Mesendoderm (in vitro differentiated cells): Measurements from ENCODE around the gene SLC28A1.
A peak's percentile ranks its signal among the peaks of the same experiment; 100 is the strongest.

Experiments used
- DNase-seq: peaks from one replicate; pipeline ENCODE4 v3.0.0; 2013
- H2AK5ac ChIP-seq: 2 replicates; pipeline ENCODE4 v1.6.1; 2013; ENCODE audit warnings: low read length, inconsistent platforms
- H2BK120ac ChIP-seq: 2 replicates; pipeline ENCODE4 v1.6.1; 2013; ENCODE audit warnings: low read depth, mild to moderate bottlenecking, low read length, moderate library complexity, mixed read lengths
- H2BK15ac ChIP-seq: replicated peaks from 2 replicates; pipeline ENCODE4 v1.6.1; 2013; ENCODE audit warnings: low read depth, mild to moderate bottlenecking, moderate library complexity
- H2BK5ac ChIP-seq: 2 replicates; pipeline ENCODE4 v1.6.1; 2013; ENCODE audit warnings: low read length, inconsistent platforms
- H3K18ac ChIP-seq: 2 replicates; pipeline ENCODE4 v1.6.1; 2013; ENCODE audit warnings: mild to moderate bottlenecking, low read length, mixed read lengths
- H3K23ac ChIP-seq: one replicate; pipeline ENCODE4 v1.6.1; 2013; ENCODE audit warnings: low read length
- H3K27ac ChIP-seq: 2 replicates; pipeline ENCODE4 v1.5.1; 2013; ENCODE audit warnings: low read depth, mild to moderate bottlenecking, inconsistent platforms, low read length, moderate library complexity
- H3K27me3 ChIP-seq: 2 replicates; pipeline ENCODE4 v1.6.1; 2013; ENCODE audit warnings: low read length, control low read depth, mild to moderate bottlenecking, inconsistent platforms; ENCODE audit not compliant: insufficient read depth, poor library complexity
- H3K36me3 ChIP-seq: 2 replicates; pipeline ENCODE4 v1.6.1; 2013; ENCODE audit warnings: low read length, inconsistent platforms; ENCODE audit not compliant: control insufficient read depth, insufficient read depth
- H3K4ac ChIP-seq: one replicate; pipeline ENCODE4 v1.6.1; 2013; ENCODE audit warnings: low read depth, mild to moderate bottlenecking, low read length, moderate library complexity
- H3K4me1 ChIP-seq: 2 replicates; pipeline ENCODE4 v1.6.1; 2013; ENCODE audit warnings: low read depth, low read length, inconsistent platforms; ENCODE audit not compliant: control insufficient read depth
- H3K4me2 ChIP-seq: 2 replicates; pipeline ENCODE4 v1.6.1; 2013; ENCODE audit warnings: low read length
- H3K4me3 ChIP-seq: 2 replicates; pipeline ENCODE4 v1.5.1; 2013; ENCODE audit warnings: mild to moderate bottlenecking, low read length
- H3K56ac ChIP-seq: one replicate; pipeline ENCODE4 v1.6.1; 2013; ENCODE audit warnings: low read length
- H3K79me1 ChIP-seq: 2 replicates; pipeline ENCODE4 v1.6.1; 2013; ENCODE audit warnings: low read length, inconsistent platforms
- H3K79me2 ChIP-seq: 2 replicates; pipeline ENCODE4 v1.6.1; 2013; ENCODE audit warnings: mild to moderate bottlenecking, low read length; ENCODE audit not compliant: control insufficient read depth, insufficient read depth
- H3K9ac ChIP-seq: 2 replicates; pipeline ENCODE4 v1.6.1; 2013; ENCODE audit warnings: low read length, inconsistent platforms
- H4K5ac ChIP-seq: one replicate; pipeline ENCODE4 v1.6.1; 2013; ENCODE audit warnings: low read length
- H4K8ac ChIP-seq: one replicate; pipeline ENCODE4 v1.6.1; 2013; ENCODE audit warnings: low read depth, mild to moderate bottlenecking, control low read depth, low read length, moderate library complexity
- WGBS: extraction: QIAGEN DNeasy Blood & Tissue Kit; methylation state at CpG from one replicate; pipeline ENCODE4 v1.1.7; 2013; ENCODE audit warnings: low lambda C conversion rate, missing lambda C conversion rate; ENCODE audit not compliant: insufficient coverage; ENCODE audit errors: extremely low coverage; 5-methylcytosine and 5-hydroxymethylcytosine counted together

Gene SLC28A1

GRCh38 chr15:84893607-84894006 lies 9.1 kb downstream of the SLC28A1 start:
- Histone ChIP-seq H3K4me1 (no peaks in the 10 kb centered on the region), H3K79me2 (no peaks in the 10 kb centered on the region), H3K4me2 (no peak overlapping the region), H2AK5ac (no peak overlapping the region), H3K36me3 (no peaks in the 10 kb centered on the region), H4K8ac (no peak overlapping the region), H2BK5ac (no peak overlapping the region), H3K18ac (no peak overlapping the region), H4K5ac (no peak overlapping the region), H2BK120ac (no peak overlapping the region), H3K27me3 (no peaks in the 10 kb centered on the region), H3K4me3 (no peak overlapping the region), H3K9ac (no peak overlapping the region), H3K27ac (no peak overlapping the region), H3K23ac (no peak overlapping the region), H3K56ac (no peak overlapping the region), H3K79me1 (no peaks in the 10 kb centered on the region), H3K4ac (no peak overlapping the region), H2BK15ac (no peak overlapping the region)
- whole genome bisulfite sequencing = no CpG with 5 or more reads among the region's 10 CpGs
- DNase-seq = no peak

- Histone ChIP-seq H3K18ac (no peak overlapping the region), H4K5ac (no peak overlapping the region), H4K8ac (no peak overlapping the region), H3K9ac (no peak overlapping the region), H3K4me2 (no peak overlapping the region), H3K4me1 (no peaks in the 10 kb centered on the region), H2AK5ac (no peak overlapping the region), H3K79me2 (no peaks in the 10 kb centered on the region), H3K4me3 (no peak overlapping the region), H3K36me3 (no peaks in the 10 kb centered on the region), H2BK15ac (no peak overlapping the region), H2BK120ac (no peak overlapping the region), H2BK5ac (no peak overlapping the region), H3K79me1 (no peaks in the 10 kb centered on the region), H3K27ac (no peak overlapping the region), H3K56ac (no peak overlapping the region), H3K27me3 (no peaks in the 10 kb centered on the region), H3K23ac (no peak overlapping the region), H3K4ac (no peak overlapping the region)
- no CpG with 5 or more reads among the region's 12 CpGs for WGBS
- peak; percentile 42 for DNase-seq
These were observed 10.4 kb downstream of the SLC28A1 start for GRCh38 chr15:84894736-84895425.

- no CpG with 5 or more reads among the region's 4 CpGs for WGBS
- Histone ChIP-seq H3K79me2 (no peaks in the 10 kb centered on the region), H3K27me3 (no peaks in the 10 kb centered on the region), H3K18ac (no peak overlapping the region), H3K56ac (no peak overlapping the region), H2BK5ac (no peak overlapping the region), H4K8ac (no peak overlapping the region), H3K36me3 (no peaks in the 10 kb centered on the region), H3K79me1 (no peaks in the 10 kb centered on the region), H3K4me1 (no peaks in the 10 kb centered on the region), H2AK5ac (no peak overlapping the region), H3K27ac (no peak overlapping the region), H2BK120ac (no peak overlapping the region), H3K4ac (no peak overlapping the region), H3K23ac (no peak overlapping the region), H3K4me2 (no peak overlapping the region), H3K4me3 (no peak overlapping the region), H2BK15ac (no peak overlapping the region), H3K9ac (no peak overlapping the region), H4K5ac (no peak overlapping the region)
- no peak for DNase-seq
These were observed 14.3 kb downstream of the SLC28A1 start for GRCh38 chr15:84898761-84899160.

- no peak overlapping the region for H3K9ac ChIP-seq
- H3K4ac ChIP-seq = no peak overlapping the region
- no peaks in the 10 kb centered on the region for H3K79me2 ChIP-seq
- no peaks in the 10 kb centered on the region for H3K27me3 ChIP-seq
- H4K8ac ChIP-seq = no peak overlapping the region
- no peak overlapping the region for H3K4me2 ChIP-seq
- no peak overlapping the region for H3K56ac ChIP-seq
- no peaks in the 10 kb centered on the region for H3K36me3 ChIP-seq
- H2BK15ac ChIP-seq = no peak overlapping the region
- no peaks in the 10 kb centered on the region for H3K4me1 ChIP-seq
- H3K79me1 ChIP-seq = no peaks in the 10 kb centered on the region
- no peak for DNase-seq
- no peak overlapping the region for H2AK5ac ChIP-seq
- no peak overlapping the region for H3K23ac ChIP-seq
- no peak overlapping the region for H3K4me3 ChIP-seq
- no peak overlapping the region for H2BK120ac ChIP-seq
- H2BK5ac ChIP-seq = no peak overlapping the region
- H4K5ac ChIP-seq = no peak overlapping the region
- H3K18ac ChIP-seq = no peak overlapping the region
- no peak overlapping the region for H3K27ac ChIP-seq
- WGBS = no CpG with 5 or more reads among the region's 7 CpGs
These were observed 15.3 kb downstream of the SLC28A1 start for GRCh38 chr15:84899750-84900149.

GRCh38 chr15:84901540-84901939 lies 17.1 kb downstream of the SLC28A1 start:
- Histone ChIP-seq H3K79me2 (no peaks in the 10 kb centered on the region), H3K9ac (no peak overlapping the region), H3K56ac (no peak overlapping the region), H3K4ac (no peak overlapping the region), H3K27me3 (no peaks in the 10 kb centered on the region), H2BK15ac (no peak overlapping the region), H4K5ac (no peak overlapping the region), H3K18ac (no peak overlapping the region), H3K79me1 (no peaks in the 10 kb centered on the region), H4K8ac (no peak overlapping the region), H3K36me3 (no peaks in the 10 kb centered on the region), H3K23ac (no peak overlapping the region), H3K4me1 (no peaks in the 10 kb centered on the region), H2AK5ac (no peak overlapping the region), H3K4me3 (no peak overlapping the region), H2BK120ac (no peak overlapping the region), H3K27ac (no peak overlapping the region), H2BK5ac (no peak overlapping the region), H3K4me2 (no peak overlapping the region)
- no peak for DNase-seq
- no CpG with 5 or more reads among the region's 2 CpGs for WGBS

- Histone ChIP-seq H2BK5ac (no peak overlapping the region), H4K8ac (no peak overlapping the region), H3K4me2 (no peak overlapping the region), H3K79me2 (no peaks in the 10 kb centered on the region), H3K27me3 (no peaks in the 10 kb centered on the region), H2AK5ac (no peak overlapping the region), H4K5ac (no peak overlapping the region), H3K4me1 (no peaks in the 10 kb centered on the region), H3K4ac (no peak overlapping the region), H2BK15ac (no peak overlapping the region), H3K27ac (no peak overlapping the region), H3K56ac (no peak overlapping the region), H3K36me3 (no peaks in the 10 kb centered on the region), H3K9ac (no peak overlapping the region), H3K18ac (no peak overlapping the region), H3K4me3 (no peak overlapping the region), H3K23ac (no peak overlapping the region), H3K79me1 (no peaks in the 10 kb centered on the region), H2BK120ac (no peak overlapping the region)
- no peak for DNase-seq
- no CpG with 5 or more reads among the region's 2 CpGs for WGBS
These were observed 19.3 kb downstream of the SLC28A1 start for GRCh38 chr15:84903751-84904150.
